GM10266 (cell line): Measurements from ENCODE around the gene ZNF718.
"Not testable (repeated sequence)": the region's sequence is repeated elsewhere in the genome, so short reads cannot be mapped to it uniquely, and the experiment has no call there.

Experiments used
- DNase-seq: peaks from one replicate; pipeline ENCODE4 v3.0.0; 2012; ENCODE audit errors: extremely low spot score
- CTCF ChIP-seq: IDR thresholded peaks from 2 replicates; pipeline ENCODE4 v1.5.1; 2012; ENCODE audit warnings: mild to moderate bottlenecking, low read depth; ENCODE audit not compliant: control insufficient read depth, insufficient read depth; ENCODE audit errors: missing control alignments

The ZNF718 gene

GRCh38 chr4:161496-162284, 37.4 kb downstream of the ZNF718 start:
- no peak for DNase-seq
- no peak for TF ChIP-seq CTCF

- DNase-seq: not testable (repeated sequence)
These were observed 45.3 kb downstream of the ZNF718 start for GRCh38 chr4:169640-170039.

GRCh38 chr4:171318-171717, 47.0 kb downstream of the ZNF718 start:
- not testable (repeated sequence) for DNase-seq

GRCh38 chr4:173666-174314, 49.5 kb downstream of the ZNF718 start:
- DNase-seq: no peak
- no peak for TF ChIP-seq CTCF

- no peak for DNase-seq
- TF ChIP-seq CTCF: no peak
These were observed 51.7 kb downstream of the ZNF718 start for GRCh38 chr4:175986-176385.

GRCh38 chr4:176995-177394, 52.7 kb downstream of the ZNF718 start:
- no peak for DNase-seq
- no peak for TF ChIP-seq CTCF

- DNase-seq: not testable (repeated sequence)
These were observed 57.9 kb downstream of the ZNF718 start for GRCh38 chr4:182225-182624.

- DNase-seq: no peak
- TF ChIP-seq CTCF: no peak
These were observed 63.8 kb downstream of the ZNF718 start for GRCh38 chr4:188091-188490.

GRCh38 chr4:195159-195558, 70.9 kb downstream of the ZNF718 start:
- DNase-seq: not testable (repeated sequence)

- no peak for TF ChIP-seq CTCF
- DNase-seq: no peak
These were observed 76.6 kb downstream of the ZNF718 start for GRCh38 chr4:200936-201335.

GRCh38 chr4:202822-203221, 78.5 kb downstream of the ZNF718 start:
- DNase-seq: not testable (repeated sequence)
